Cardiac fibroblast (primary cell): Measurements from ENCODE around the gene ACOXL.

ENCODE experiments used
- DNase-seq, 2 donors: peaks; one replicate each; pipeline versions ENCODE4 v3.0.0 to v3.0.0-alpha.2; 2010; ENCODE audit warnings: low read depth in 2 of 2
- H3K4me3 ChIP-seq, 2 donors: replicated peaks in 1 of 2; 1 replicate in 1 of 2; 2 replicates in 1 of 2; pipeline ENCODE4 v1.5.1; 2011; ENCODE audit warnings: low read depth in 2 of 2, low read length in 2 of 2, mild to moderate bottlenecking in 2 of 2, moderate library complexity in 1 of 2
- CTCF ChIP-seq: IDR thresholded peaks from one replicate; pipeline ENCODE4 v1.5.1; 2011; ENCODE audit warnings: low read depth, mild to moderate bottlenecking, low read length, inconsistent platforms

Gene ACOXL

GRCh38 chr2:110866466-110866865 lies 134.1 kb downstream of the ACOXL start:
- TF ChIP-seq CTCF = no peak
- H3K4me3 ChIP-seq = no peak overlapping the region
- DNase-seq = no peak

GRCh38 chr2:110867078-110867477 lies 134.7 kb downstream of the ACOXL start:
- no peak for TF ChIP-seq CTCF
- no peak overlapping the region for H3K4me3 ChIP-seq
- DNase-seq = no peak

- no peak for TF ChIP-seq CTCF
- no peak overlapping the region for H3K4me3 ChIP-seq
- no peak for DNase-seq
Measured at GRCh38 chr2:110868971-110869370, 136.6 kb downstream of the ACOXL start.

- no peak overlapping the region for H3K4me3 ChIP-seq
- peak; percentile 22 to 37 for DNase-seq
- no peak for TF ChIP-seq CTCF
Measured at GRCh38 chr2:110869472-110870446, 137.4 kb downstream of the ACOXL start.

- no peak for TF ChIP-seq CTCF
- no peak for DNase-seq
- no peak overlapping the region for H3K4me3 ChIP-seq
Measured at GRCh38 chr2:110870545-110870944, 138.2 kb downstream of the ACOXL start.

- no peak for TF ChIP-seq CTCF
- DNase-seq = no peak
- H3K4me3 ChIP-seq = no peak overlapping the region
Measured at GRCh38 chr2:110871637-110872036, 139.3 kb downstream of the ACOXL start.

GRCh38 chr2:110872521-110872920 lies 140.1 kb downstream of the ACOXL start:
- no peak overlapping the region for H3K4me3 ChIP-seq
- DNase-seq = no peak
- no peak for TF ChIP-seq CTCF
